Measurements from ENCODE around the gene PRDX4. TPM values are rescaled to one million over a fixed set of nuclear protein-coding genes. Genes with fewer than 3 reads are reported as not detected.
A peak's percentile ranks its signal among the peaks of the same experiment; 100 is the strongest.
"Not testable (repeated sequence)": the region's sequence is repeated elsewhere in the genome, so short reads cannot be mapped to it uniquely, and the experiment has no call there.

The PRDX4 gene
- 123 TPM for total RNA-seq

DNA sequence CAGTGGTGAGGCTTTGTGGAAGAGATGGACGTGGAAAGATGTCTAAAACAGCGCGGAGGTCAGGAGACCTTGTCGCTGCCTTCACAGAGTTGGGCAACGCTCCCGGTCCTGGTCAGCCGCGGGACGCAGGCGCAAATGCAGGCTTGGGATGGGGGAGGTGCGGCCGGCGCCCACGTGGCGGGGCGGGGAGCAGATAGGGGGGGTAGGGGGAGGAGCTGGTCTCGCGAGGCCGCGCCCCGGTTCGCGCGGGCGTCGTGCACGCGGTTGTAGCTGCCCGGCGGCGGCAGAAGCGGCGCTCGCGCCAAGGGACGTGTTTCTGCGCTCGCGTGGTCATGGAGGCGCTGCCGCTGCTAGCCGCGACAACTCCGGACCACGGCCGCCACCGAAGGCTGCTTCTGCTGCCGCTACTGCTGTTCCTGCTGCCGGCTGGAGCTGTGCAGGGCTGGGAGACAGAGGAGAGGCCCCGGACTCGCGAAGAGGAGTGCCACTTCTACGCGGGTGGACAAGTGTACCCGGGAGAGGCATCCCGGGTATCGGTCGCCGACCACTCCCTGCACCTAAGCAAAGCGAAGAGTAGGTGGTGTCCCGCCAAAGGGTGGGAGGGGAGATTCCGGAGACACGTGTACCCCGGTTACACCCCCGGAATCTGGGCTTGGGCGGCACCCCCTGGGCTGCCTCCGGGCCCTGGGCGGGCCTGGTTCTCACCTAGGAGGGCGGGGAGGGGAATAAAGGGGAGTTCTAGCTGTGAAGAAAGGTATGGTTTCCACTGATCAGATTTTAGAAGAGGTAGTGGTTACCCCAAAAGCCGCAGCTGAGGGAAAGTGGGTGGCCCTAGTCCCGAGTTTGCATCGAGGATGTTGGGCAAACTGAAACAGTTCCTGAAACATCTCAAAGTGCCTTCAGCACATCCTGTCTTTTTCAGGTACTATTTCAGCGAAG is at the start of gene PRDX4:
Gene PRDX4 (plus strand): TSS at position 255 of the 939 bp plus-strand sequence. CDS start 78 bp downstream, at position 333.
- DNase-seq, result peak; percentile 64

DNA sequence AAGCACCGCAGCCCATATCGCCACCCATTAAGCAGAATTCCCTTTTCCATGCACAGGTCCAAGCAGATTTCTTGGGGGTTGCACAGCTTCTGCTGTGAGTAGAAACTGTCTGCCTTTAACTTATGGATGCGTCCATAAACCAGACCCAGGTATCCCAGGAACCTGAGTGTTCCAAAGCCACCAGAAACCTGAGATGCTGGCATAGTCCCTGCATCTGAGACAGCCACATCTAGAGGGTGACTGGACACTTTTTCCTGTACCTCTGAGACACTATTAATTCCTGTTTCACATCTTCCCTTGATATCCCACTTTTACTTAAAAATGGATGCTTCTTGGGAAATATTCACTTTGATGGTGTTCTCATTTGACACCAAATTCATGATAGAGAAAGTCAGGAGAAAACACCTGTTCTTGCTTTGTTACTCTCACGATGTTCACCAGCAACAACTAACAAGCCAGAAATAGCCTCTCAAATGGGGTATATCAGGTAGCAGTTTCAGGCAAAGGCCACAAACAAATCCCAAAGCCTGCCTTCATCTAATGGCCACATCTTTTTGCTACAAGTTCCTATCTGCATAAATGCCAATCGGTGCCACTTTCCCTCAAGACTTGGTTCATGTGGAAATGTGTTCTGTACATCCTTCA is 45.5 kb upstream of the PRDX4 start:
- DNase-seq, result no peak

DNA sequence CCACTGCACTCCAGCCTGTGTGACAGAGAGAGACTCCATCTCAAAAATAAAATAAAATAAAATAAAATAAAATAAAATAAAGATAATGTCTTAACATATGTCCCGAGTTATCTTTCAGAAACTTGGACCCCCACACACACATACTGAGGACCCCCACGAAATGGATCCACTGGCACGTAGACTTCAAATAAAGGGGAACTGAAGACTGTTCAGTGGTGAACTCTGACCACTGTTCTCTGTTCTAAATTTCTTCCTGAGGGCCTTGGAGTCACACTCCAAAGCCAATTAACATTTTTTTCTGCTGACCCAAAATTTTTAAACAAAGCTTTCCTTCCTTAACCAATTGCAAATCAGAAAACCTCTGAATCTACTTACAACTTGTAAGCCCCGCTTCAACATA is 43.5 kb upstream of the PRDX4 start:
- no peak for DNase-seq

GRCh38 chrX:23626651-23627050 is 40.6 kb upstream of the PRDX4 start:
- DNase-seq, result no peak

GRCh38 chrX:23628131-23628530 is 39.2 kb upstream of the PRDX4 start:
- no peak for DNase-seq

DNA sequence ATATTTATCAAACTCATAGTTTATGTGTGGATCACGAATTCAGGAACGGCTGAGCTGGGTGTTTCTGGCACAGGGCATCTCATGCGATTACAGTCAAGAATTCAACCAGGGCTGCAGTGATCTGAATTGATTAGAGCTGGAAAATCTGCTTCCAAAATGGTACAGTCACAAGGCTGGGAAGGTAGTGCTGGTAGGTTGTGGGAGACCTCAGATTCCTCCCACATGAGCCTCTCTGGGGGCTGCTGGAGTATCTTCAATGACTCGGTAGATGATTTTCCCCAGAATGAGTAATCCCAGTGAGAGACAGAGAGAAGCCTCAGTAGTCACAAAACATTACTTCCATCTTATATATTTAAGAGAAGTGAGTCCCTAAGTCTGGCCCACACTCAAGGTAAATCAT is 36.2 kb upstream of the PRDX4 start:
- DNase-seq, result no peak

GRCh38 chrX:23633834-23634580 is 33.3 kb upstream of the PRDX4 start:
- no peak for DNase-seq

DNA sequence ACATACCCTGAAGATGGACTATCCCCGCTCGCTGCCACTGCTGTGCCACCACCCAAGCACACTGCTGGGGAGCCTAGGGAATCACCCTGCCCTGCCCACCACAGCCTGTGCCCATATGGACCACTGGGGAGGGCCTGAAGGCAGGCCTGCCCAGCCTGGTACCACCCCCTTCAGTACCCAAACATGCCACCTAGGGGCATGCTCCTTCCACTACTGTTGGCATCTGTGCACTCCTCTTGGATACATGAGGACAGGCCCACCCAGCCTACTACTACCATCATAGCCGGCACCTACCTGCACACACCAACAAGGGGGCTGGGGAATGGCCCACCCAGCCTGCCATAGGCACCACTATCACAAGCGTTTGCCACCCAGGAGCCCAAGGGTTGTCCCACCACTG is 30.1 kb upstream of the PRDX4 start:
- DNase-seq, result no peak

- no peak for DNase-seq
Observed at GRCh38 chrX:23643020-23643419, 24.3 kb upstream of the PRDX4 start.

DNA sequence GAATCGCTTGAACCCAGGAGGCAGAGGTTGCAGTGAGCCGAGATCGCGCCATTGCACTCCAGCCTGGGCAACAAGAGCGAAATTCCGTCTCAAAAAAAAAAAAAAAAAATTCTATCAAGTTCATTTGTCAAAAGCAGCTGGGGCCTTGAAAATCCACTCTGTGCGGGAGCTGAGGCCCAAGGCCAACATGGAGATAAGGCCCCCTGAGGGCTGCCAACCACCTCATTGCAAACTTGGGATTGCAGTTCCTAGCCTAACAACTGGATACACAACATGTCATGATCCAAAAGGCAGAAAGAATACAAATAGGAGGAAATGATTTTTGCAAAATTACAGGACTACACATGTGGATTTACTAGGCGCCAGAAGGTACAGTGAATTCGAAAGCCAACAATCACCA is 22.5 kb upstream of the PRDX4 start:
- no peak for DNase-seq

GRCh38 chrX:23656091-23656490 is 11.2 kb upstream of the PRDX4 start:
- DNase-seq, result no peak

DNA sequence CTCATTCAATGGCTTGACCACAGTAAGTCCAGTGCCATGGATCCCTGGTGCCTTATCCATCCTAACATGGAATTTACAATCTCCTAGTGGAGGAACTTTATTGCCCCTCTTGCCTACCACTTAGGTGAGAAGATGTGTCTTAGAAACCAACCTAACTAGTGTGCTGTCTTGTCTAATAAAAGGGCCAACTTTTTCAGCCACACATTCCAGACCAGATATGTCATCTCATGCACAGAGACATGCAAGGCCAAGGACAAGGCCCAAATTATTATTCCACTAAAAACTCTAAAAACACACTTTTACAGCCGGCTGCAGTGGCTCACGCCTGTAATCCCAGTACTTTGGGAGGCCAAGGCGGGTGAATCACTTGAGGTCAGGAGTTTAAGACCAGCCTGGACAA is 10.6 kb upstream of the PRDX4 start:
- DNase-seq, result no peak

DNA sequence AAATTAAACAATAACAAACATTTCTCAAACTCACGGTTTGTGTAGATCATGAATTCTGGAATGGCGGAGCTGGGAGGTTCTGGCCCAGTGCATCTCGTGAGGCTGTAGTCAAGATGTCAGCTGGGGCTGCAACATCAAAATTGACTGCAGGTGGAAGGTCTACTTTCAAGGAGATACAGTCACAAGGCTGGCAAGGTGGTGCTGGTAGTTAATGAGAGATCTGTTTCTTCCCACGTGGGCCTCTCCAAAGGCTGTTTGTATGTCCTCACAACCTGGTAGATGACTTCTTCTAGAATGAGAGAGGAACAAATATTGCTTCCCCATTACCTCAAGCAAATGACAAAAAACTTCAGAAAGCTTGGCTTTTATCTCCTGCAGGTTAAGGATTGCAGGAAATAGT is 8.0 kb upstream of the PRDX4 start:
- no peak for DNase-seq

- not testable (repeated sequence) for DNase-seq
Observed at GRCh38 chrX:23660083-23660765, 7.1 kb upstream of the PRDX4 start.

DNA sequence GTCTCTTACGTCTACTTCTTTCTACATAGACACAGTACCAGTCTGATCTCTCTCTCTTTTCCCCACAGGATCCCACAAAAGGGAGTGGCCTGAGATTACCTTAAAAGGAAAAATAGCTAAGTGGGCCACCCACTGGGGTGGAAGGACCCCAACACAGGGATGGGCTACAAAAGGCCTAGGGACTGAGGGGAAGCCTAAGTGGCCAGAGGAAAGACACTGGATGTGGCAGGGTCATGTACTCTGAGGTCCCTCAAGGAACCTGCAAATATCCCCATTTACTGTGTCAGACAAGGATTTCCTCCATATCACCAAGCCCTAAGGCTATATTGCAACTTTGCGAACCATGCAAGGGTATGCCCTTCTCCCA is 6.5 kb upstream of the PRDX4 start:
- DNase-seq, result no peak

DNA sequence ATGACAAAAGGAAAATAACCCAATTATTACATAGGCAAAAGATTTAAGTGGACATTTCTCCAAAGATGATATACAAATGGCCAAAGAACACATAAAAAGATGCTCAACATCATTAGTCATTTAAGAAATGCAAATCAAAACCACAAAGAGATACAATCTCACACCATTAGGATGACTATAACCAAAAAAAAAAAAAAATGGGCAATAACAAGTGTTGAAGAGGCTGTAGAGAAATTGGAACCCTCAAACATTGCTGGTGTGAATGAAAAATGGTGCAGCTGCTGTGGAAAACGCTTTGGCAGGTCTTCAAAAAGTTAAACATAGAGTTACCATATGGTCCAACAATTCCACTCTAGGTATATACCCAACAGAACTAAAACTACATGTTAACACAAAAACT is 5.6 kb upstream of the PRDX4 start:
- no peak for DNase-seq

DNA sequence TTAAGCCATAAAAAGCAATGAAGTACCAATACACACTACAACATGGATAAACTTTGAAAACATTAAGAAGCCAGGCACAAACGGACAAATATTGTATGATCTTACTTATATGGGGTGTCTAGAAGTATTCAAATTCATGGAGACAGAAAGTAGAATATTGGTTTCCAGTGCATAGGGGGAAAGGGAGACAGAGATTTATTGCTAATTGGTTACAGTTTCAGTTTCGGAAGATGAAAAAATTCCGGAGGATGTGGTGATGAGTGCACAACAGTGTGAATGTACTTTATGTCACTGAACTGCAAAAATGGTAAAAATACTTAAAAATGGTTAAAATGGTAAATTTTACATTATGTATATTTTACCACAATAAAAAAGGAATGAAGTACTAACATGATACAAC is 5.1 kb upstream of the PRDX4 start:
- no peak for DNase-seq

- DNase-seq, result no peak
Observed at GRCh38 chrX:23662853-23663252, 4.4 kb upstream of the PRDX4 start.

GRCh38 chrX:23664496-23664895 is 2.8 kb upstream of the PRDX4 start:
- DNase-seq, result no peak

GRCh38 chrX:23666282-23666681 is 1.0 kb upstream of the PRDX4 start:
- DNase-seq, result no peak

GRCh38 chrX:23668335-23668734 is 1.0 kb downstream of the PRDX4 start:
- no peak for DNase-seq

GRCh38 chrX:23670528-23670927 is 3.2 kb downstream of the PRDX4 start:
- DNase-seq, result no peak

- no peak for DNase-seq
Observed at GRCh38 chrX:23673108-23673507, 5.8 kb downstream of the PRDX4 start.
